Renal cortical epithelial cell (primary cell): ENCODE measurements around the gene FOXN3. TPM values are rescaled to one million over a fixed set of nuclear protein-coding genes. Genes with fewer than 3 reads are reported as not detected.

Experiments used
- DNase-seq: peaks from one replicate; pipeline ENCODE4 v3.0.0-alpha.2; 2011; ENCODE audit warnings: low read depth
- total RNA-seq: library from RNA; depleted of rRNA; stranded (reverse); fragments of >200 nt; gene quantifications from 2 replicates; pipeline ENCODE4 v1.2.3, GENCODE V29; 2014

Gene FOXN3
- total RNA-seq, 1 donor from 2014 or later = 13.8 TPM

GRCh38 chr14:89197623-89198022 is 219.4 kb downstream of the FOXN3 start:
- DNase-seq = no peak

GRCh38 chr14:89196545-89196944 is 220.5 kb downstream of the FOXN3 start:
- DNase-seq = no peak

DNA sequence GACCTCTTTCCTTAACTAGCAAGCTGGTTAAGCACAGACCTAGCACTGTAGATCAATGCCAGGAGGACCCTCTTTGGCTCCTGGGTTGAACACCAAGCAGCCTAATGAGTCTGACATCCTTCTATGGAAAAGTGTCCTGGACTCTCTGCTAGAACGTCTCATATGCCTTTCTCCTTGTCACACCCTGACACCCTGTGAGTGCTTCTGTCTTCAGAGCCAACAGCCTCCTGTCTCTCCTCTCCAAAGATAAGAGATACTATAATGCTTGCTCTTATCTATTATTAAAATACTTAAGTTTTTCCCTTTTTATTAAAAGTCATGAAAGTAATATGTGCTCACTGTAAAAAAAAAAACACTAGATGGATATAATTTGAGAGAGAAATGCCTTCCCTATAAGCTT is 222.7 kb downstream of the FOXN3 start:
- DNase-seq = no peak

GRCh38 chr14:89190765-89191513 is 226.1 kb downstream of the FOXN3 start:
- DNase-seq = no peak

DNA sequence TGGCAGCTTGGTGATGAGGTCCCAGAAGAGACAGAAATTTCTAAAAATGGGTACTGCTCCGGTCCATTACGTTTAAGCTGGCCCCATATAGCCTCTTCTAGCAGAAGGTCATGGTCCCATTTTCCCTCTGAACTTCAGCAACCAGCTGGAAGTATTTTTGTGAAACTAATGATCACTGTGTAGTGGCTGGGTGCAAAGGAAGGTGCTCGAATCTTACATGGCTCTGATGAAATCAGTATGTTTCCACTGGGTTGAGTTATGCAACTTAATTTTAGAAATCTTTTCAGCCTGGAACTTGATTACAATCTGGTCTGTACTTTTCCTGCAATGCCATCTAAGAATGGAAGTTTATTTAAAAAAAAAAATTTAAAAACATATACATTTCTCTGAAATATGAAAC is 228.5 kb downstream of the FOXN3 start:
- no peak for DNase-seq

DNA sequence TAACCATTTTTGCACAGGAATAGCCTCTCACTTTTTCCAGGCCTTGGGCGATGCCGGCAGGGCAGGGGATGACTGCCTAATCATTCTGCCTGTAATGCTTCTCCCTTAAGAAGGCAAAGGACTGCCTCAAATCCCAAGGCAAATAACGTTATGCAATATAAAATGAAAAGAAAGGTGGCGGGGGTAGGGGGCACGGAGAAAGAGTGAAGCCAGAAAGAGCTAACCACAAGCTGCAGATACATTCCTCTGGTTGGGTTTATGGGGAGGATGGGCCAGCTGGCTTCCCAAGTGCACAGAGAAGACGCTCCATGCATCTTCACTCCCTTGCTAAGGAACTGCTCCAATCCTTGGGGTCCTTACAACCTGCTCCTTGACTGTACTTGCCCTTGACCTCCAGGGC is 229.5 kb downstream of the FOXN3 start:
- no peak for DNase-seq

- no peak for DNase-seq
Observed at GRCh38 chr14:89186856-89187376, 230.1 kb downstream of the FOXN3 start.

- DNase-seq = peak; percentile 40
Observed at GRCh38 chr14:89185919-89186855, 230.8 kb downstream of the FOXN3 start.

GRCh38 chr14:89184952-89185351 is 232.1 kb downstream of the FOXN3 start:
- DNase-seq = no peak

DNA sequence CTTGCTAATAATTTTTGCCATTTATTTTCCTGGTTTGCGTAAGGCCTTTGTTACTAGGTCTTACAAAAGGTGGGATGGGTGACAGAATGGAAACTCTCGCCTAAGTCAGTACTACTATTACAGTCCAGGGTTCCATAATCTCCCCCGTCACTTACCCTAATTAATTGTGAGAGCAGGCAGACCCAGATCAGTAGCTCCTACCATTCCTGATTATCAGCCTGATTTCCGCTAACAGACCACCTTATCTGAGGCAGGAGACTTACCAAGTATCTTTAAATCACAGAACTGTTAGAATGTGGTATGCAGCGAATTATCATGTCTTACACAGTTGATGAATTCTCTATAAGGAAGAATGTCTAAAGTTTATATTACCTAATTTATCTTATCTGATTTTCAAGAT is 234.7 kb downstream of the FOXN3 start:
- DNase-seq = no peak

- DNase-seq = no peak
Observed at GRCh38 chr14:89180546-89180945, 236.5 kb downstream of the FOXN3 start.

GRCh38 chr14:89179891-89180404 is 237.1 kb downstream of the FOXN3 start:
- no peak for DNase-seq

DNA sequence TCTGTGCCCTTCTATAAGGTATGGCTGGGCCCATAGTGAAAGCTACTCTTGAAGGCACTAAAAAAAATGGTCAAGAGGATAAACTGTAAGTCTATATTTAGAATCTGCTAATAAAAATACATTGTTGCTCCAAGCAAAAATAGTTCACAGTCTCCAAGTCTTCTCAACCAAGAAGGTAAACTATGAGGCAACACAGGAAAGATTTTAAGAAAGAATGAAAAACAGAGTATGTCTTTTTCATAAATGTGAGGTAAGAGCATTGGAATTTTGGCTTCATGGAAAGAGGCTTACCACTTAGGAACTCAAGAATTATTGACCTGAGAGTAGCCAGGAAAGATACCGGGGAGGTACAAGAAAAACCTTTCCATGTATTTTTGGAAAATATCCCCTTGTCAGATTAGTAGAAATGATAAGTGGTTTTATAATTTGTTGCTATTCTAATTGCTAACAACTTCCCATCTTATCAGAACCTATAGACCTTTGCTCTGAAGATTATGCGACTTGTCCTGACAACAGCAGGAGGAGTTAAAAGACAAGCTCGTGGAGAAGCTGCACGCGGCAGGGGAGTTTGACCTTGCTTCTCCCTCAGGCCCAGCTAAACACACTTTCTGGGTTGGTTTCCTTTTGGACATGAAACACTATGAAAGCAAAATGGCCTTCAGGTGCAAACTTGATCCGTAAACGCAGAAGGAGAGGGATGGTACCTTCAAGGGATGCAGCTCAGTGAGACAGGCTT is 238.1 kb downstream of the FOXN3 start:
- peak; percentile 32 for DNase-seq

GRCh38 chr14:89178376-89178775 is 238.7 kb downstream of the FOXN3 start:
- DNase-seq = no peak

DNA sequence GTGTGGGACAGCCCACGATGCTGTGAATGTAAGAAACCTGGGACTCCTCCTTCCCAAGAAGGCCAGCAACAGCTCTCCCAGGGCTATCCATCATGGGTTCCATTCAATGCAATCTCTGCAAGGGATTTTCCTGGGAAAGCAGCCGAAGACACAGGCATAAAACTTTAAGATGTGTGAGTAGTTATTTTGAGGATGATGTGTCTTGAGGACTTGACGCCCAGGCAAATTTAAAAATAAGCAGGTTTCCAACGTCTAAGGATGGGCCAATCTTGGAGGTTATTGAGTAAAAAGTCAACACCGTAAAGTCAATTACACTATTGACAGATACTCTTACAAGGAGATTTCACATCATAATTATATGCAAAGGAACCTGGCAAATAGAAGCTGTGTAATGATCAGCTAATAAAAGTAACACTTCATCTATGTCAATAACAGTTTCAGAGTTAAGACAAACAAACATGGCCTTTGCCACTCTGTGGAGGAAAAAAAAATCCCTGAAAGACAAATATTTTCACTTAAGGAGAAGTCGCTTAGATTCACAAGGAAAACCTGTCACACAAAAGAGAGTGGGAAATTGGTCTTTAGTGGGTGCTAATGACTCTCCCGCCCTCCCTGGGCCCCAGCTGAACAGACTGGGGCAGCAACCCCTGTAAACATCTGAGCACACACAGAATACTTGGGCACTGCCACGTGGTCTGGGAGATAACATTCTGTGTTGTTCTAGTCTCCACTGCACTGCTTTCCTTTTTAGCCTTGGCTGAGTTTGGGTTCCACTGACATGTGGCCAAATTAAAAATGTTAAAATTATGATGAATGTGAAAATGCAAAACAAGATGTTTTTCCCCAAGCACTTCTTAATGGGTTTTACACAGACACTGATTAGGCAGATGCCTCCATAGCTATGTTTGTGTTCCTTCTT is 240.9 kb downstream of the FOXN3 start:
- no peak for DNase-seq

- DNase-seq = no peak
Observed at GRCh38 chr14:89171628-89172027, 245.4 kb downstream of the FOXN3 start.

DNA sequence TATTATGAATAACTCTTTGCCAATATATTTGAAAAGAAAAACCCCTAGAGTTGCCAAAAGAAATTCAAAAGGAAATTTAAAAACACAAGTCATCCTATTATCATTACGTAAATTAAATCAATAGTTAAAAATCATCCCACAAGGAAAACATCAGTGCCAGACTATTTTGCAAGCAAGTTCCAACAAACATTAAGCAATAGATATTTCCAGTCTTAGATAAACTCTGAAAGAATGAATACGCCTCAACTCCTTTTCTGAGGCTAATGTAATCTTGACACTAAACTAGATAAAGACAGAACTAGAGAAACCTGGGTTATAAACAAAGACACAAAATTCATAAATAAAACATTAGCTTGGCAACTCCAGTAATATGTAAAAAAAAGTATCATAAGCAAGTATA is 245.9 kb downstream of the FOXN3 start:
- no peak for DNase-seq

GRCh38 chr14:89167705-89168104 is 249.3 kb downstream of the FOXN3 start:
- no peak for DNase-seq

- DNase-seq = no peak
Observed at GRCh38 chr14:89166633-89167032, 250.4 kb downstream of the FOXN3 start.
